SU-DHL-6 (cell line): ENCODE data around the gene FHIP1A.

Experiments
- H2AFZ ChIP-seq: fragments of 200-600 bp; sonication (generic); 2 replicates; pipeline ENCODE4 v1.6.1; 2014; ENCODE audit warnings: low read depth, mild to moderate bottlenecking, moderate library complexity, mixed read lengths, antibody characterized with exemption, low read length; ENCODE audit not compliant: severe bottlenecking
- H3F3A ChIP-seq: fragments of 200-600 bp; shearing (Covaris generic); 2 replicates; pipeline ENCODE4 v1.6.0; 2016; ENCODE audit warnings: antibody characterized with exemption, mild to moderate bottlenecking; ENCODE audit not compliant: insufficient read depth
- H3K27ac ChIP-seq: fragments of 200-600 bp; sonication (generic); 2 replicates; pipeline ENCODE4 v1.5.1; 2016; ENCODE audit warnings: low read depth, mild to moderate bottlenecking, low read length, moderate library complexity, mixed read lengths
- H3K27me3 ChIP-seq: fragments of 200-600 bp; sonication (generic), shearing (Covaris generic); 2 replicates; pipeline ENCODE4 v1.6.0; 2014; ENCODE audit warnings: mild to moderate bottlenecking, low read length
- H3K36me3 ChIP-seq: fragments of 200-600 bp; sonication (generic); 2 replicates; pipeline ENCODE4 v1.6.1; 2014; ENCODE audit warnings: mild to moderate bottlenecking, low read length, mixed read lengths
- H3K4me2 ChIP-seq: fragments of 300-600, 200-600 bp; shearing (Covaris generic), sonication (generic); 2 replicates; pipeline ENCODE4 v1.6.0; 2014; ENCODE audit warnings: low read length, low read depth, mild to moderate bottlenecking; ENCODE audit not compliant: poor library complexity, severe bottlenecking
- H3K4me3 ChIP-seq: fragments of 200-600 bp; sonication (generic); 2 replicates; pipeline ENCODE4 v1.5.1; 2014; ENCODE audit warnings: antibody characterized with exemption, low read length, mild to moderate bottlenecking, mixed read lengths; ENCODE audit not compliant: insufficient read depth, poor library complexity, severe bottlenecking
- H3K79me2 ChIP-seq: fragments of 200-600 bp; sonication (generic); 2 replicates; pipeline ENCODE4 v1.6.1; 2014; ENCODE audit warnings: mild to moderate bottlenecking, low read length, moderate library complexity; ENCODE audit not compliant: insufficient read depth
- H3K9ac ChIP-seq: fragments of 200-600 bp; sonication (generic); 2 replicates; pipeline ENCODE4 v1.7.0; 2014; ENCODE audit warnings: mild to moderate bottlenecking, low read length
- H3K9me2 ChIP-seq: fragments of 200-600 bp; sonication (generic); replicated peaks from 2 replicates; pipeline ENCODE4 v1.6.1; 2014; ENCODE audit warnings: low read length; ENCODE audit not compliant: insufficient read depth
- H3K9me3 ChIP-seq: fragments of 200-600 bp; sonication (generic); 2 replicates; pipeline ENCODE4 v1.6.1; 2014; ENCODE audit warnings: low read length, mixed read lengths; ENCODE audit not compliant: insufficient read depth
- H4K20me1 ChIP-seq: fragments of 200-600 bp; sonication (generic); 2 replicates; pipeline ENCODE4 v1.6.1; 2014; ENCODE audit warnings: low read depth, mild to moderate bottlenecking, antibody characterized with exemption, low read length, moderate library complexity, mixed read lengths
- EZH2phosphoT487 ChIP-seq: fragments of 200-600 bp; sonication (generic), shearing (Covaris generic); conservative IDR thresholded peaks from 2 replicates; pipeline ENCODE4 v1.6.1; 2018; ENCODE audit warnings: mild to moderate bottlenecking, antibody characterized with exemption, low read length, moderate library complexity, mixed read lengths
- TF ChIP-seq, protein P1 (sequence below): fragments of 200-600 bp; sonication (generic); IDR thresholded peaks from one replicate; pipeline ENCODE4 v1.5.1; 2017; ENCODE audit warnings: antibody characterized with exemption, mild to moderate bottlenecking, low read length, moderate library complexity; ENCODE audit not compliant: insufficient read depth, poor library complexity, severe bottlenecking

Gene FHIP1A

DNA sequence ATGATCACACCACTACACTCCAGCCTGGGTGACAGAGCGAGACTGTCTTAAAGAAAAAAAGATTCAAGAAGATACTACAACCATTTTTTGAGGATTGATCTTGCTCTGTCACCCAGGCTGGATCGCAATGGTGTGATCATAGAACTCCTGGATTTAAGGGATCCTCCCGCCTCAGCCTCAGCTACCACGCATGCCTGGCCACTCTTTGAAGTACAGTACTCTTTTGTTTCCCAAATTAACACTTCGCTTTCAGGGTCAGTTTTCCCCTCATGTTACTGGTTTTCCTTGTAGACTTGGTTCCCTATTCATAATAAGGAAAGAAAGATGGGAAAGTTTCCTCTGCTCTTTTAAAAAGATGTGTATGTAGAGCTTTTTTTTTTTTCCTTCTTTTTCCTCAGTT lies 34.3 kb downstream of the FHIP1A start:
- no peak overlapping the region for H2AFZ ChIP-seq
- no peak overlapping the region for H3K9ac ChIP-seq
- H3K9me2 ChIP-seq = no peaks in the 10 kb centered on the region
- H4K20me1 ChIP-seq = no peaks in the 10 kb centered on the region
- no peak overlapping the region for H3K4me3 ChIP-seq
- H3F3A ChIP-seq = no peaks in the 10 kb centered on the region
- no peaks in the 10 kb centered on the region for H3K9me3 ChIP-seq
- no peaks in the 10 kb centered on the region for H3K36me3 ChIP-seq
- TF ChIP-seq EZH2phosphoT487 = no peak
- TF ChIP-seq, protein P1, sequence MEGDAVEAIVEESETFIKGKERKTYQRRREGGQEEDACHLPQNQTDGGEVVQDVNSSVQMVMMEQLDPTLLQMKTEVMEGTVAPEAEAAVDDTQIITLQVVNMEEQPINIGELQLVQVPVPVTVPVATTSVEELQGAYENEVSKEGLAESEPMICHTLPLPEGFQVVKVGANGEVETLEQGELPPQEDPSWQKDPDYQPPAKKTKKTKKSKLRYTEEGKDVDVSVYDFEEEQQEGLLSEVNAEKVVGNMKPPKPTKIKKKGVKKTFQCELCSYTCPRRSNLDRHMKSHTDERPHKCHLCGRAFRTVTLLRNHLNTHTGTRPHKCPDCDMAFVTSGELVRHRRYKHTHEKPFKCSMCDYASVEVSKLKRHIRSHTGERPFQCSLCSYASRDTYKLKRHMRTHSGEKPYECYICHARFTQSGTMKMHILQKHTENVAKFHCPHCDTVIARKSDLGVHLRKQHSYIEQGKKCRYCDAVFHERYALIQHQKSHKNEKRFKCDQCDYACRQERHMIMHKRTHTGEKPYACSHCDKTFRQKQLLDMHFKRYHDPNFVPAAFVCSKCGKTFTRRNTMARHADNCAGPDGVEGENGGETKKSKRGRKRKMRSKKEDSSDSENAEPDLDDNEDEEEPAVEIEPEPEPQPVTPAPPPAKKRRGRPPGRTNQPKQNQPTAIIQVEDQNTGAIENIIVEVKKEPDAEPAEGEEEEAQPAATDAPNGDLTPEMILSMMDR = no peak
- H3K79me2 ChIP-seq = no peaks in the 10 kb centered on the region
- no peak overlapping the region for H3K4me2 ChIP-seq
- no peak overlapping the region for H3K27ac ChIP-seq
- H3K27me3 ChIP-seq = no peaks in the 10 kb centered on the region

DNA sequence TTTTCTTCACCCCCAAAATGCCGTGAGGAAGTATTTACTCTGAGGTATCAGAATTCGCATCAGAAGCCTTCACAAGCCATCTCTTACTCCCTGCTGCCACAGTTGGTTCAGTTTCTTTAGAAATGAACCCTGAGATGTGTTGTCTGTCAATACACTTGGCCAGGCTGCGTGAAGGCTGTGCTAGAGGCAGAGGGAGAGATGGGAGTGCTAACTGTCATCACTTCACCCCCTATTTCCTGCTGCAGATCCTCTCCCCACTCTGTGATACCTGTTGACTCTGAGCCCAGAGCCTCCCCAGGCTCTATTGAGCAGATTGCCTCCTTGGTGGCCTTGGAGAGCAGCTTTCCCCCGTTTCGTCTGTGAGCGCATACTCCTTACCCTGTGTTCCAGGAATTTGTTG lies 34.8 kb downstream of the FHIP1A start:
- Histone ChIP-seq H3K27ac (no peak overlapping the region), H3K4me2 (no peak overlapping the region), H3F3A (no peaks in the 10 kb centered on the region), H3K4me3 (no peak overlapping the region), H3K79me2 (no peaks in the 10 kb centered on the region), H3K9me2 (no peaks in the 10 kb centered on the region), H3K36me3 (no peaks in the 10 kb centered on the region), H3K27me3 (no peaks in the 10 kb centered on the region), H4K20me1 (no peaks in the 10 kb centered on the region), H3K9me3 (no peaks in the 10 kb centered on the region), H2AFZ (no peak overlapping the region), H3K9ac (no peak overlapping the region)
- TF ChIP-seq, protein P1 = no peak
- TF ChIP-seq EZH2phosphoT487 = no peak

DNA sequence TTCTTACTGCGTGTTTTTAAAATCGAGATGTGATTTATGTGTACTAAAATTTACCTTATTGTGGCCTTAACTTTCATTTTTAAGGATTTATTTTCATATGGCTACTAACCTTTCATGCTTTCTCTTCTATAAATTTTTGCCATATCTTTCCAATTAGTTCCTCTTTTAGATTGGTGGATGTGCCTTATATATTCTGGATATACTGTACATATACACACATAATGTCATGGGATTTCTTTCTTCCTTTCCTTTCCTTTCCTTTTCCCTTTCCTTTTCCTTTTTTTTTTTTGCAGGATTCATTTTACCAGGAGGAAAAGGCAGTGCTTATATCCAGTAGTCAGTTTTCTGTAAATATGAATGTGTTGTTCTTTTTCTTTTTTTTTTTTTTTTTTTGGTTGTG lies 37.2 kb downstream of the FHIP1A start:
- no peak overlapping the region for H3K27ac ChIP-seq
- no peak overlapping the region for H3K9ac ChIP-seq
- no peak overlapping the region for H3K4me2 ChIP-seq
- no peaks in the 10 kb centered on the region for H3K9me3 ChIP-seq
- H2AFZ ChIP-seq = no peak overlapping the region
- TF ChIP-seq, protein P1 = no peak
- no peak for TF ChIP-seq EZH2phosphoT487
- H3K79me2 ChIP-seq = no peaks in the 10 kb centered on the region
- no peaks in the 10 kb centered on the region for H3K27me3 ChIP-seq
- no peak overlapping the region for H3K4me3 ChIP-seq
- no peaks in the 10 kb centered on the region for H3K36me3 ChIP-seq
- no peaks in the 10 kb centered on the region for H4K20me1 ChIP-seq
- no peaks in the 10 kb centered on the region for H3K9me2 ChIP-seq
- no peaks in the 10 kb centered on the region for H3F3A ChIP-seq
